Ovary (tissue), 9 donors: ENCODE measurements around the gene SPOCK1. TPM values are rescaled to one million over a fixed set of nuclear protein-coding genes. Genes with fewer than 3 reads are reported as not detected.

Experiments
- DNase-seq, 5 donors: peaks; one replicate each; pipeline ENCODE4 v3.0.0-alpha.2; 2019 to 2020
- H3K27ac ChIP-seq, 2 donors: fragments of 200-600 bp; one replicate each; pipeline versions ENCODE4 v1.5.1 to v1.8.0; 2019 to 2022
- H3K27me3 ChIP-seq: fragments of 200-600 bp; one replicate; pipeline ENCODE4 v1.8.0; 2022
- H3K36me3 ChIP-seq: fragments of 200-600 bp; sonication (generic); one replicate; pipeline ENCODE4 v1.5.1; 2019
- H3K4me1 ChIP-seq: one replicate; pipeline ENCODE4 v1.8.1; 2013; ENCODE audit warnings: mild to moderate bottlenecking, moderate library complexity; ENCODE audit not compliant: insufficient read depth
- H3K4me3 ChIP-seq: fragments of 200-600 bp; sonication (generic); one replicate; pipeline ENCODE4 v1.5.1; 2017
- H3K9me3 ChIP-seq, 2 donors: fragments of 200-600 bp in 1 of 2; sonication (generic) in 1 of 2; one replicate each; pipeline versions ENCODE4 v1.5.1 to v1.8.1; 2013 to 2019; ENCODE audit warnings: mild to moderate bottlenecking in 1 of 2, moderate library complexity in 1 of 2
- EP300 ChIP-seq: sonication (generic); formaldehyde crosslinking; IDR thresholded peaks from one replicate; pipeline ENCODE4 v1.6.1; 2017; ENCODE audit warnings: antibody characterized with exemption
- POLR2A ChIP-seq: fragments of 450-650 bp; IDR thresholded peaks from one replicate; pipeline ENCODE4 v1.6.1; 2017; ENCODE audit warnings: antibody characterized with exemption, mild to moderate bottlenecking, moderate library complexity
- WGBS, 3 donors: extraction: QIAGEN DNeasy Blood & Tissue Kit in 1 of 3; methylation state at CpG; one replicate each; pipeline versions ENCODE4 v1.1.5 to v1.1.7; 2013 to 2017; 5-methylcytosine and 5-hydroxymethylcytosine counted together
- intact Hi-C, 4 donors: fragments of 100-400 bp; cut with DNase I; formaldehyde crosslinking; loops; one replicate each; pipeline versions ENCODE4 v1.11.0 to v1.15.1; 2022 to 2023
- polyA plus RNA-seq, 2 donors: library from polyadenylated mRNA; stranded (reverse); fragments of 200-250 nt in 1 of 2; fragments of 350-450 nt in 1 of 2; fragmentation: Illumina TruSeq in 1 of 2; extraction: RNeasy Lipid Tissue Mini Kit (QIAGEN cat#74804) in 1 of 2; gene quantifications; one replicate each; pipeline ENCODE4 v1.2.3, GENCODE V29; 2013 to 2014
- total RNA-seq, 7 donors: library from RNA; depleted of rRNA in 2 of 7; stranded (reverse); fragments of >200 nt in 2 of 7; fragmentation: NEBNext Ultra II Directional in 3 of 7; extraction: Animal tissue kit (Norgen Biotek cat#: 25700) in 3 of 7; gene quantifications; one replicate each; pipeline versions ENCODE4 v1.1.0 to v1.2.4, GENCODE V29; 2016 to 2023
- TF ChIP-seq, protein P1 (sequence below), 3 donors: fragments of 450-650 bp in 2 of 3; fragments of 200-600 bp in 1 of 3; IDR thresholded peaks; one replicate each; pipeline versions ENCODE4 v1.5.1 to v1.8.0; 2016 to 2022; ENCODE audit warnings: antibody characterized with exemption in 3 of 3, mild to moderate bottlenecking in 1 of 3
- donor health status: DM: no; HTN: no; CAD: no; lungs with moderate emphysema.
- donor health status: DM: no; HTN: no; CAD: no.
- donor health status: Bipolar disorder and iron deficiency.
- donor health status: DM: yes; HTN: yes; CAD: no.
- donor health status: DM: no; HTN: no; CAD: no.
- donor health status: DM: yes; HTN: yes; CAD: no.

SPOCK1 gene
- total and polyA plus RNA-seq, 9 donors: 1.3 to 42.6 (median 10.8) TPM

GRCh38 chr5:137254119-137255090, 244.7 kb downstream of the SPOCK1 start:
- TF ChIP-seq EP300: peak; percentile 86
- TF ChIP-seq, protein P1, sequence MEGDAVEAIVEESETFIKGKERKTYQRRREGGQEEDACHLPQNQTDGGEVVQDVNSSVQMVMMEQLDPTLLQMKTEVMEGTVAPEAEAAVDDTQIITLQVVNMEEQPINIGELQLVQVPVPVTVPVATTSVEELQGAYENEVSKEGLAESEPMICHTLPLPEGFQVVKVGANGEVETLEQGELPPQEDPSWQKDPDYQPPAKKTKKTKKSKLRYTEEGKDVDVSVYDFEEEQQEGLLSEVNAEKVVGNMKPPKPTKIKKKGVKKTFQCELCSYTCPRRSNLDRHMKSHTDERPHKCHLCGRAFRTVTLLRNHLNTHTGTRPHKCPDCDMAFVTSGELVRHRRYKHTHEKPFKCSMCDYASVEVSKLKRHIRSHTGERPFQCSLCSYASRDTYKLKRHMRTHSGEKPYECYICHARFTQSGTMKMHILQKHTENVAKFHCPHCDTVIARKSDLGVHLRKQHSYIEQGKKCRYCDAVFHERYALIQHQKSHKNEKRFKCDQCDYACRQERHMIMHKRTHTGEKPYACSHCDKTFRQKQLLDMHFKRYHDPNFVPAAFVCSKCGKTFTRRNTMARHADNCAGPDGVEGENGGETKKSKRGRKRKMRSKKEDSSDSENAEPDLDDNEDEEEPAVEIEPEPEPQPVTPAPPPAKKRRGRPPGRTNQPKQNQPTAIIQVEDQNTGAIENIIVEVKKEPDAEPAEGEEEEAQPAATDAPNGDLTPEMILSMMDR (IDR thresholded peaks at IDR 0.05): no peak
- TF ChIP-seq POLR2A: no peak
- WGBS, 3 donors: 56 to 60% (median 58%) methylated on average over 9 of the region's 9 CpGs
- no peaks in the 10 kb centered on the region for H3K36me3 ChIP-seq
- H3K27ac ChIP-seq: no peak overlapping the region
- H3K4me1 ChIP-seq: no peaks in the 10 kb centered on the region
- H3K27me3 ChIP-seq: no peaks in the 10 kb centered on the region
- intact Hi-C loops: no loop called here
- H3K9me3 ChIP-seq: no peaks in the 10 kb centered on the region
- no peak for DNase-seq
- no peak overlapping the region for H3K4me3 ChIP-seq

DNA sequence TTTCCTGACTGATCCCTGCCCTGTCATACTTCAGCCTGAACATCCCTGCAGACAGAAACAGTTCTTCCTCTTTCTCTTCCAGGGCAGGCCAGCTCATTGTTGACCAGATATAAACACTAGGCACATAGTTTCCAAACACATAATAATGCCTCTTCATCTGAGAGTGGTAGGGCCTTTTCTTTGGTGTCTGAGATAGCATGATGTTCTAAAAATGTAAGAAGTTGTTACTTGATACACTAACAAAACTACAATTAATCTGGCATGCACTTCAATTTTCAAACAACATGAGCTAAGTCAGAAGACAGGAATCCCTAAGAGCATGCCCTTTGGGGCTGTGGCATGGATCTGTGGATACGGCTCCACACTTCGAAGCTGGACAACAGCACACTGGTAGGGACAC, 246.6 kb downstream of the SPOCK1 start:
- intact Hi-C loops: no loop called here
- H3K4me3 ChIP-seq: no peak overlapping the region
- no peaks in the 10 kb centered on the region for H3K9me3 ChIP-seq
- WGBS, 3 donors: 89 to 91% (median 90%) methylated on average over 2 of the region's 2 CpGs
- H3K36me3 ChIP-seq: no peaks in the 10 kb centered on the region
- H3K27ac ChIP-seq: no peak overlapping the region
- H3K4me1 ChIP-seq: no peaks in the 10 kb centered on the region
- no peaks in the 10 kb centered on the region for H3K27me3 ChIP-seq
- DNase-seq: no peak
- TF ChIP-seq EP300: no peak
- TF ChIP-seq POLR2A: no peak
- TF ChIP-seq, protein P1 (IDR thresholded peaks at IDR 0.05): no peak

DNA sequence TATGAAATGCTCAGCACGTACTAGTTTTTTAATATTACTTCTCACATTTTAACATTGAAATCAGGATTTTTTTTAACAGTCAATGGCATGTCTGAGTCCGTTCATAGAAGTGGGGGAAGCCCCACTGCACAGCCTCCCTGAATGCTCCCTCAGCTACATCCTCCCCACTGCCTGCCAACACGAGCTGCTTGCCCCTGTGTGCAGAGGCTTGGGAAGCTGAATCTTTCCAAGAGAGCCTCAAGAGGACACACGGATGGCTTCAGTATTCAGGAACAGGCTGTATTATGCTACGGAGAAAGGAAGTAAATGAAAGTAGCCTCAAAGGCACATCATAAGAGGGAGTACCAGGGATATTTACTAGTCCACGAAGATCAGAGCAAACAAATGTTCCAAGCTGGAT, 248.7 kb downstream of the SPOCK1 start:
- no peak overlapping the region for H3K4me3 ChIP-seq
- no peaks in the 10 kb centered on the region for H3K27me3 ChIP-seq
- H3K27ac ChIP-seq: no peak overlapping the region
- TF ChIP-seq EP300 (no peak), POLR2A (no peak)
- TF ChIP-seq, protein P1 (IDR thresholded peaks at IDR 0.05): no peak
- H3K9me3 ChIP-seq: no peaks in the 10 kb centered on the region
- 51 to 58% (median 56%) methylated on average over 6 of the region's 6 CpGs for WGBS, 3 donors
- no peak for DNase-seq
- no peaks in the 10 kb centered on the region for H3K36me3 ChIP-seq
- no peaks in the 10 kb centered on the region for H3K4me1 ChIP-seq
- intact Hi-C loops: no loop called here

GRCh38 chr5:137248527-137248926, 250.6 kb downstream of the SPOCK1 start:
- Histone ChIP-seq H3K4me3 (no peak overlapping the region), H3K27ac (no peak overlapping the region), H3K4me1 (no peaks in the 10 kb centered on the region), H3K9me3 (no peaks in the 10 kb centered on the region), H3K27me3 (no peaks in the 10 kb centered on the region), H3K36me3 (no peaks in the 10 kb centered on the region)
- DNase-seq: no peak
- intact Hi-C loops: no loop called here
- WGBS, 3 donors: 92 to 97% (median 95%) methylated on average over 3 of the region's 3 CpGs
- TF ChIP-seq EP300 (no peak), POLR2A (no peak)

DNA sequence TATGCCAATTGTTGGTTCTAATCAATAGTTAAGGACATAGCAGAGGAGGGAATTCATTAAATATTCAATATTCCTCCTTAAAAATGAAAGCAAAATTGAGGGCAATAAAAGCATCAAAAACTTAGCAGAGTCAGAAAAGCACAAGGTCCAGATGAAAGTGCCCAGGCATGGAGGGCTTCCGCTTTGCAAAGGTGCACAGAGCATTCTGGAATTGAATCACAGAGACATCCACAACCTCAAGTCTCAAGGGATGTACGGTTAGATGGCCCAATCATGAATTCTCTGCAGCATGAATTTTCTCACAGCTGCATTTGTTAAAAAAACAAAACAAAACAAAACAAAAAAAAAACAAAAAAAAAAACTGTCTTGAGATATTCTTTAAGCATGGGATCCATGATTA, 253.7 kb downstream of the SPOCK1 start:
- Histone ChIP-seq H3K9me3 (no peaks in the 10 kb centered on the region), H3K27me3 (no peaks in the 10 kb centered on the region), H3K4me1 (no peaks in the 10 kb centered on the region), H3K36me3 (no peaks in the 10 kb centered on the region), H3K27ac (no peak overlapping the region), H3K4me3 (no peak overlapping the region)
- WGBS, 3 donors: 65 to 77% (median 74%) methylated on average over 2 of the region's 2 CpGs
- no peak for DNase-seq
- TF ChIP-seq, protein P1 (IDR thresholded peaks at IDR 0.05): no peak
- no peak for TF ChIP-seq EP300
- TF ChIP-seq POLR2A: no peak
- intact Hi-C loops: no loop called here
